Measurements from ENCODE around the gene ZNF780B. TPM values are rescaled to one million over a fixed set of nuclear protein-coding genes. Genes with fewer than 3 reads are reported as not detected.

ZNF780B gene
- total RNA-seq, 1 experiment from 2014 or later: 31.9 TPM

GRCh38 chr19:40056505-40056904, 474 bp upstream of the ZNF780B start:
- no peak overlapping the region for H3K27ac ChIP-seq (ENCODE audit: insufficient read length, low read depth, low read length)
- H4K5ac ChIP-seq (ENCODE audit: insufficient read length, low read depth, low read length): no peak overlapping the region
- no peaks in the 10 kb centered on the region for H3K9me3 ChIP-seq (ENCODE audit: control insufficient read depth, low read depth, low read length)
- no peak overlapping the region for H3K23ac ChIP-seq (ENCODE audit: insufficient read length, low read depth, low read length)
- H2BK120ac ChIP-seq (ENCODE audit: low read depth, low read length, poor library complexity, severe bottlenecking): no peak overlapping the region
- Mint-ChIP-seq H3K36me3 (ENCODE audit: insufficient read depth in 1 of 3, low read depth in 3 of 3) (peaks cover 5 to 14% (median 6%) of the 10 kb centered on the region in 3 experiments; a peak in 6 of 7 replicates), H3K9me3 (peaks cover 28 to 29% of the 10 kb centered on the region in 2 experiments), H3K4me3 (peak overlapping the region; percentile 96 to 99), H3K27ac (0 out of 7 replicates have a peak overlapping the region, but pooled peaks of 1 of the 3 experiments have one; percentile 95), H3K4me1 (peaks cover 12 to 17% of the 10 kb centered on the region in 2 experiments), H3K27me3 (ENCODE audit: low read depth) (peaks cover 8% of the 10 kb centered on the region; the same call in 1 of the 2 replicates)
- H3K9ac ChIP-seq (ENCODE audit: extremely low read depth, insufficient read length, low read length): peak overlapping the region; percentile 50
- no peaks in the 10 kb centered on the region for H4K20me1 ChIP-seq (ENCODE audit: control insufficient read depth, insufficient read depth, insufficient read length)
- no peak overlapping the region for H2BK20ac ChIP-seq (ENCODE audit: low read depth, low read length, poor library complexity, severe bottlenecking)
- H3K18ac ChIP-seq (ENCODE audit: insufficient read length, low read depth, low read length): no peak overlapping the region
- H3T11ph ChIP-seq (ENCODE audit: low read length): no peak overlapping the region
- no CpG with 5 or more reads among the region's 7 CpGs for WGBS (ENCODE audit: extremely low coverage, insufficient read length, low lambda C conversion rate)
- H3K4me1 ChIP-seq (ENCODE audit: insufficient read depth, low read length): no peaks in the 10 kb centered on the region
- peaks cover 8% of the 10 kb centered on the region for H3K23me2 ChIP-seq (ENCODE audit: insufficient read length, low read depth, low read length, poor library complexity, severe bottlenecking)
- H3K4ac ChIP-seq (ENCODE audit: low read depth, low read length): no peak overlapping the region
- no peak overlapping the region for H2AK5ac ChIP-seq (ENCODE audit: insufficient read length, low read length)
- peak overlapping the region; percentile 97 for H3K4me2 ChIP-seq (ENCODE audit: insufficient read depth, insufficient read length, low read length)
- H3K56ac ChIP-seq (ENCODE audit: insufficient read length, low read depth, low read length): no peak overlapping the region
- H3K79me1 ChIP-seq (ENCODE audit: insufficient read depth, low read depth, low read length, poor library complexity, severe bottlenecking): peaks cover 4% of the 10 kb centered on the region
- H3K79me2 ChIP-seq (ENCODE audit: insufficient read depth, low read length): peaks cover 7% of the 10 kb centered on the region
- H2BK5ac ChIP-seq (ENCODE audit: insufficient read length, low read length): no peak overlapping the region
- TF ChIP-seq CTCF (conservative IDR thresholded peaks at IDR 0.05): no peak
- no peak overlapping the region for H4K91ac ChIP-seq (ENCODE audit: insufficient read length, low read depth, low read length)
- no peak overlapping the region for H3K14ac ChIP-seq (ENCODE audit: insufficient read depth, low read length)
- no peak overlapping the region for H2BK15ac ChIP-seq (ENCODE audit: low read depth, low read length)
- no peak overlapping the region for H2BK12ac ChIP-seq (ENCODE audit: insufficient read length, low read depth, low read length)
- no peak overlapping the region for H4K8ac ChIP-seq (replicated peaks; ENCODE audit: insufficient read length, low read depth, low read length)
- DNase-seq: no peak
- peak overlapping the region; percentile 86 for H2AFZ ChIP-seq (ENCODE audit: low read length)
- H3K27me3 ChIP-seq (ENCODE audit: insufficient read depth, low read length): no peaks in the 10 kb centered on the region
